HepG2 (cell line): ENCODE measurements around the gene PCP4L1. TPM values are rescaled to one million over a fixed set of nuclear protein-coding genes. Genes with fewer than 3 reads are reported as not detected.

ENCODE experiments used
- RARA ChIP-seq: IDR thresholded peaks from 2 replicates; pipeline ENCODE4 v1.6.1; 2016; ENCODE audit warnings: missing genetic modification reagents, missing compliant biosample characterization
- SOX13 ChIP-seq, 3 experiments: fragments of 450-650 bp in 1 of 3; sonication (generic) in 1 of 3; formaldehyde crosslinking in 1 of 3; IDR thresholded peaks in 2 of 3; conservative IDR thresholded peaks in 1 of 3; 2 replicates each; pipeline versions ENCODE4 v1.5.0 to v1.6.1; 2016 to 2020; ENCODE audit warnings: antibody characterized with exemption in 1 of 3, mild to moderate bottlenecking in 1 of 3, missing compliant biosample characterization in 1 of 3, missing genetic modification reagents in 1 of 3, moderate library complexity in 1 of 3
- SOX6 ChIP-seq, 2 experiments: fragments of 450-650 bp in 1 of 2; sonication (generic) in 1 of 2; formaldehyde crosslinking in 1 of 2; IDR thresholded peaks; 2 replicates each; pipeline versions ENCODE4 v1.4.0 to v1.6.1; 2017 to 2020; ENCODE audit warnings: antibody characterized with exemption in 1 of 2, mild to moderate bottlenecking in 1 of 2, missing genetic modification reagents in 1 of 2
- ZBTB40 ChIP-seq, 2 experiments: fragments of 450-650 bp in 1 of 2; sonication (generic) in 1 of 2; formaldehyde crosslinking in 1 of 2; IDR thresholded peaks; 2 replicates each; pipeline versions ENCODE4 v1.6.1 to v1.8.0; 2016 to 2022; ENCODE audit warnings: antibody characterized with exemption in 1 of 2, mild to moderate bottlenecking in 1 of 2, missing genetic modification reagents in 1 of 2
- ZNF121 ChIP-seq: sonication (generic); formaldehyde crosslinking; IDR thresholded peaks from 2 replicates; pipeline ENCODE4 v1.5.0; 2020; ENCODE audit warnings: mild to moderate bottlenecking, missing genetic modification reagents
- ZNF576 ChIP-seq: sonication (generic); formaldehyde crosslinking; IDR thresholded peaks from 2 replicates; pipeline ENCODE4 v1.4.0; 2020; ENCODE audit warnings: mild to moderate bottlenecking, missing genetic modification reagents
- ZNF770 ChIP-seq: sonication (generic); formaldehyde crosslinking; IDR thresholded peaks from 2 replicates; pipeline ENCODE4 v1.5.0; 2020; ENCODE audit warnings: mild to moderate bottlenecking, missing genetic modification reagents
- ZNF782 ChIP-seq: sonication (generic); formaldehyde crosslinking; IDR thresholded peaks from 2 replicates; pipeline ENCODE4 v1.4.0; 2020; ENCODE audit warnings: missing genetic modification reagents, mild to moderate bottlenecking, borderline replicate concordance
- polyA plus RNA-seq, 8 experiments: library from polyadenylated mRNA; depleted of rRNA in 3 of 8; stranded (reverse) in 7 of 8; unstranded in 1 of 8; fragments of >200 nt; fragmentation: Illumina TruSeq in 4 of 8; extraction: Trizol in 4 of 8; gene quantifications; 2 replicates each; pipeline versions ENCODE4 v1.2.1 to v1.2.3, GENCODE V29; 2011 to 2016; ENCODE audit warnings: low read depth in 4 of 8, missing spikeins in 1 of 8, mixed read lengths in 1 of 8; ENCODE audit not compliant: insufficient read depth in 1 of 8
- total RNA-seq, 5 experiments: library from RNA; depleted of rRNA; stranded (reverse); fragments of >200 nt; fragmentation: Illumina TruSeq; extraction: Trizol; gene quantifications; 2 replicates each; pipeline ENCODE4 v1.2.3, GENCODE V29; 2016; ENCODE audit warnings: low read depth in 1 of 5

PCP4L1 gene
- total and polyA plus RNA-seq, 2 of the 13 experiments (the other 11 are each of a cell fraction or from before 2014, with no cell fraction given): 0.28 TPM; not detected in 1

GRCh38 chr1:161311595-161312181, 53.1 kb downstream of the PCP4L1 start (continued):
- TF ChIP-seq ZNF770 (CRISPR knock-in tag) (peak; percentile 94), ZBTB40 (IDR thresholded peaks at IDR 0.05) (no peak), ZBTB40 (CRISPR knock-in tag; IDR thresholded peaks at IDR 0.05) (no peak), RARA (CRISPR knock-in tag) (peak; percentile 39; the same call in 1 of the 2 replicates), ZNF121 (CRISPR knock-in tag) (peak; percentile 89), ZNF782 (no peak), ZNF576 (CRISPR knock-in tag) (no peak), SOX13 (IDR thresholded peaks at IDR 0.05) (no peak), SOX13 (CRISPR knock-in tag; conservative IDR thresholded peaks at IDR 0.05 in 1 of 2, IDR thresholded peaks at IDR 0.05 in 1 of 2) (peak in 1 of 2 experiments; percentile 48; a peak in 2 of 4 replicates), SOX6 (IDR thresholded peaks at IDR 0.05) (no peak), SOX6 (CRISPR knock-in tag; IDR thresholded peaks at IDR 0.05) (peak; percentile 21; the same call in 1 of the 2 replicates)
